ENCODE measurements around the gene PSD4.

The PSD4 gene

DNA sequence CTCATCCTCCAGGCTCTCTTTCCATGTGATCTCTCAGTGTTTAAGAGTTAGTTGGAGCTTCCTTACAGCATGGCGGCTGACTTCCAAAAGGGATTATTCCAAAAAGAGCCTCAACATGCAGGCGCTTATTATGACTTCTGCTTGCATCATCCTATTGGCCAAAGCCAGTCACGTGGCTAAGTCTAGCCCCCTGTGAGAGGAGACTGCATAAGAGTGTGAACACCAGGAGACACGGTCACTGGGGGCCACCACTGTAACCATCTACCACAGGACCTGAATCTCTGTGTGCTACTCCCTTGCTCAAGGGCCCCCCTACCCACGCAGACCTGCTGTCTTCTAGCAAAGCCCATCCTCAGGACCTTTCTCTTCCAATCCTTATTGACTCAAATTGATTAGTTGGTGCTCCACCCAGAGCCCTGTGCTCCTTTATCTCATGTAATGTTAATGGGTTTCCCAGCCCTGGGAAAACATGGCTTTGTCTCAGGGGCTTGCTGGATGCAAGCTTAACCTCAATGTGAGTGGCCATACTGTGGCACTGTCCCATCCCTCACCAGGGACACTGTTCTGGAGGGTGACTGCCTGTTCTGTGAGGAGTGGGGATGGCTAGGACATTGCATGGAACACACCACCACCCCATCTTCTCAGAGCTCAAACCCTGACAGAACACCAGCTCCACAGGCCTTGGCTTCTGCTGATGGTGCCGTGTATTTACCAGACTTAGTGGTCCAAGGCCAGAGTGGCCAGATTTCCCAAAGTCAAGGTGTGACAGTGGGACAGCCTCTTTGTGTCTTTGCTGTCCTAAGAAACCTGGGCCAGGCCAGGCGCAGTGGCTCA is 42.2 kb upstream of the PSD4 start:
- TF ChIP-seq EZH2phosphoT487 (IDR thresholded peaks at IDR 0.05; ENCODE audit: borderline replicate concordance): no peak
- TF ChIP-seq, protein P1, sequence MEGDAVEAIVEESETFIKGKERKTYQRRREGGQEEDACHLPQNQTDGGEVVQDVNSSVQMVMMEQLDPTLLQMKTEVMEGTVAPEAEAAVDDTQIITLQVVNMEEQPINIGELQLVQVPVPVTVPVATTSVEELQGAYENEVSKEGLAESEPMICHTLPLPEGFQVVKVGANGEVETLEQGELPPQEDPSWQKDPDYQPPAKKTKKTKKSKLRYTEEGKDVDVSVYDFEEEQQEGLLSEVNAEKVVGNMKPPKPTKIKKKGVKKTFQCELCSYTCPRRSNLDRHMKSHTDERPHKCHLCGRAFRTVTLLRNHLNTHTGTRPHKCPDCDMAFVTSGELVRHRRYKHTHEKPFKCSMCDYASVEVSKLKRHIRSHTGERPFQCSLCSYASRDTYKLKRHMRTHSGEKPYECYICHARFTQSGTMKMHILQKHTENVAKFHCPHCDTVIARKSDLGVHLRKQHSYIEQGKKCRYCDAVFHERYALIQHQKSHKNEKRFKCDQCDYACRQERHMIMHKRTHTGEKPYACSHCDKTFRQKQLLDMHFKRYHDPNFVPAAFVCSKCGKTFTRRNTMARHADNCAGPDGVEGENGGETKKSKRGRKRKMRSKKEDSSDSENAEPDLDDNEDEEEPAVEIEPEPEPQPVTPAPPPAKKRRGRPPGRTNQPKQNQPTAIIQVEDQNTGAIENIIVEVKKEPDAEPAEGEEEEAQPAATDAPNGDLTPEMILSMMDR (conservative IDR thresholded peaks at IDR 0.05; ENCODE audit: low read length): no peak
- no peaks in the 10 kb centered on the region for H3K36me3 ChIP-seq (ENCODE audit: insufficient read depth, low read length)
- H3K9ac ChIP-seq (ENCODE audit: low read depth, low read length, poor library complexity, severe bottlenecking): no peak overlapping the region
- H3K27me3 ChIP-seq (ENCODE audit: insufficient read depth, low read length, poor library complexity, severe bottlenecking): no peaks in the 10 kb centered on the region
- no peak overlapping the region for H2AFZ ChIP-seq (ENCODE audit: low read length)
- no peak overlapping the region for H3K4me3 ChIP-seq (ENCODE audit: low read length, poor library complexity, severe bottlenecking)
- peaks cover 5% of the 10 kb centered on the region for H3K4me1 ChIP-seq (ENCODE audit: insufficient read depth, low read length, poor library complexity, severe bottlenecking)
- H3K4me2 ChIP-seq (ENCODE audit: low read depth, low read length, poor library complexity, severe bottlenecking): no peak overlapping the region
- H4K20me1 ChIP-seq (ENCODE audit: insufficient read depth, low read length, poor library complexity, severe bottlenecking): no peaks in the 10 kb centered on the region
- no peaks in the 10 kb centered on the region for H3F3A ChIP-seq (ENCODE audit: low read depth)
- H3K79me2 ChIP-seq (ENCODE audit: insufficient read depth, low read length): no peaks in the 10 kb centered on the region
- H3K9me3 ChIP-seq (ENCODE audit: insufficient read depth, low read depth, low read length): no peaks in the 10 kb centered on the region
- H3K9me2 ChIP-seq (replicated peaks; ENCODE audit: low read depth, low read length): no peaks in the 10 kb centered on the region

DNA sequence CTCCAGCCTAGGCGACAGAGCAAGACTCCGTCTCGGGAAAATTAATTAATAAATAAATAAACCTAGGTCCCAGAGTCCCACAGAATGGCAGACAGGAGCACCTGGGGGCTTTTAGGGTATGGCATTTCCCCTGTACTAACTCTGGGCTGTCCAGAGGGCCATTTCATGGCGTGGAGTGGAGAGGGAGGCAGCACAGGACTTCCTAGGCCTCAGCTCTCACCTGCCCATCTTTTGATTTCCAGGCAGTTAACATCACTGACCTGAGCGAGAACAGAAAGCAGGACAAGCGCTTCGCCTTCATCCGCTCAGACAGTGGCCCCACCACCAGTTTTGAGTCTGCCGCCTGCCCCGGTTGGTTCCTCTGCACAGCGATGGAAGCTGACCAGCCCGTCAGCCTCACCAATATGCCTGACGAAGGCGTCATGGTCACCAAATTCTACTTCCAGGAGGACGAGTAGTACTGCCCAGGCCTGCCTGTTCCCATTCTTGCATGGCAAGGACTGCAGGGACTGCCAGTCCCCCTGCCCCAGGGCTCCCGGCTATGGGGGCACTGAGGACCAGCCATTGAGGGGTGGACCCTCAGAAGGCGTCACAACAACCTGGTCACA is 41.3 kb upstream of the PSD4 start:
- Histone ChIP-seq H3K36me3 (ENCODE audit: insufficient read depth, low read length) (no peaks in the 10 kb centered on the region), H3K9me3 (ENCODE audit: insufficient read depth, low read depth, low read length) (no peaks in the 10 kb centered on the region), H3K4me2 (ENCODE audit: low read depth, low read length, poor library complexity, severe bottlenecking) (no peak overlapping the region), H3K27me3 (ENCODE audit: insufficient read depth, low read length, poor library complexity, severe bottlenecking) (no peaks in the 10 kb centered on the region), H4K20me1 (ENCODE audit: insufficient read depth, low read length, poor library complexity, severe bottlenecking) (no peaks in the 10 kb centered on the region), H3K4me3 (ENCODE audit: low read length, poor library complexity, severe bottlenecking) (no peak overlapping the region), H3K4me1 (ENCODE audit: insufficient read depth, low read length, poor library complexity, severe bottlenecking) (peaks cover 5% of the 10 kb centered on the region), H2AFZ (ENCODE audit: low read length) (no peak overlapping the region), H3K9me2 (replicated peaks; ENCODE audit: low read depth, low read length) (no peaks in the 10 kb centered on the region), H3K79me2 (ENCODE audit: insufficient read depth, low read length) (no peaks in the 10 kb centered on the region), H3K9ac (ENCODE audit: low read depth, low read length, poor library complexity, severe bottlenecking) (no peak overlapping the region), H3F3A (ENCODE audit: low read depth) (no peaks in the 10 kb centered on the region)
- no peak for TF ChIP-seq EZH2phosphoT487 (IDR thresholded peaks at IDR 0.05; ENCODE audit: borderline replicate concordance)
- TF ChIP-seq, protein P1 (conservative IDR thresholded peaks at IDR 0.05; ENCODE audit: low read length): no peak

DNA sequence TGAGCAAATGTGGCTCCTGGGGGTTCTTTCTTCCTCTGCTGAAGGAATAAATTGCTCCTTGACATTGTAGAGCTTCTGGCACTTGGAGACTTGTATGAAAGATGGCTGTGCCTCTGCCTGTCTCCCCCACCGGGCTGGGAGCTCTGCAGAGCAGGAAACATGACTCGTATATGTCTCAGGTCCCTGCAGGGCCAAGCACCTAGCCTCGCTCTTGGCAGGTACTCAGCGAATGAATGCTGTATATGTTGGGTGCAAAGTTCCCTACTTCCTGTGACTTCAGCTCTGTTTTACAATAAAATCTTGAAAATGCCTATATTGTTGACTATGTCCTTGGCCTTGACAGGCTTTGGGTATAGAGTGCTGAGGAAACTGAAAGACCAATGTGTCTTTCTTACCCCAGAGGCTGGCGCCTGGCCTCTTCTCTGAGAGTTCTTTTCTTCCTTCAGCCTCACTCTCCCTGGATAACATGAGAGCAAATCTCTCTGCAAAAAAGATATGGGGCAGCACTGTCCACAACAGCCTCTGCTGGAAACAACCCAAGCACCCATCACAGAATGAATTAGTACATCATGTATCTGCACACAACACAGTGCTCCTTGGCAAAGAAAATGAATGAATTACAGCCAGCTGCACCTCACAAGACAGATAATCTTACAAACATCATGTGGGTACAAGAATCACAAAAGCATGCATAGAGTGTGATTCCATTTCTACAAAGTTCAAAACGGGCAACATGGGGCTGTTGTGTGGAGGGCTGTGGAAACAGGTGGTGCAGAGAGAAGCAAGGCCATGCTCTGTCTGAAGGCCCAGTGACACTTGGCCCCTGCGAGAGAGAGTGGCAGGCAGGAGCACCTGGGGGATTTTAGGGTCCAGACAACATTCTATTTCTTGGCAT is 39.8 kb upstream of the PSD4 start:
- H3K79me2 ChIP-seq (ENCODE audit: insufficient read depth, low read length): no peaks in the 10 kb centered on the region
- peak overlapping the region; percentile 41 for H2AFZ ChIP-seq (ENCODE audit: low read length)
- H3K27me3 ChIP-seq (ENCODE audit: insufficient read depth, low read length, poor library complexity, severe bottlenecking): no peaks in the 10 kb centered on the region
- H3K4me1 ChIP-seq (ENCODE audit: insufficient read depth, low read length, poor library complexity, severe bottlenecking): peaks cover 10% of the 10 kb centered on the region
- no peak overlapping the region for H3K4me2 ChIP-seq (ENCODE audit: low read depth, low read length, poor library complexity, severe bottlenecking)
- H3K36me3 ChIP-seq (ENCODE audit: insufficient read depth, low read length): no peaks in the 10 kb centered on the region
- no peak overlapping the region for H3K4me3 ChIP-seq (ENCODE audit: low read length, poor library complexity, severe bottlenecking)
- H3K9me2 ChIP-seq (replicated peaks; ENCODE audit: low read depth, low read length): no peaks in the 10 kb centered on the region
- H3F3A ChIP-seq (ENCODE audit: low read depth): no peaks in the 10 kb centered on the region
- TF ChIP-seq, protein P1 (conservative IDR thresholded peaks at IDR 0.05; ENCODE audit: low read length): no peak
- TF ChIP-seq EZH2phosphoT487 (IDR thresholded peaks at IDR 0.05; ENCODE audit: borderline replicate concordance): no peak
- no peak overlapping the region for H3K9ac ChIP-seq (ENCODE audit: low read depth, low read length, poor library complexity, severe bottlenecking)
- no peaks in the 10 kb centered on the region for H3K9me3 ChIP-seq (ENCODE audit: insufficient read depth, low read depth, low read length)
- H4K20me1 ChIP-seq (ENCODE audit: insufficient read depth, low read length, poor library complexity, severe bottlenecking): no peaks in the 10 kb centered on the region

Measured in Loucy (cell line).